ENCODE measurements around the gene MED25. TPM values are rescaled to one million over a fixed set of nuclear protein-coding genes. Genes with fewer than 3 reads are reported as not detected.

MED25 gene
- total and polyA plus RNA-seq, 2 of the 8 experiments (the other 6 are each of a cell fraction or from before 2014, with no cell fraction given), result 21.6 to 71.4 TPM

DNA sequence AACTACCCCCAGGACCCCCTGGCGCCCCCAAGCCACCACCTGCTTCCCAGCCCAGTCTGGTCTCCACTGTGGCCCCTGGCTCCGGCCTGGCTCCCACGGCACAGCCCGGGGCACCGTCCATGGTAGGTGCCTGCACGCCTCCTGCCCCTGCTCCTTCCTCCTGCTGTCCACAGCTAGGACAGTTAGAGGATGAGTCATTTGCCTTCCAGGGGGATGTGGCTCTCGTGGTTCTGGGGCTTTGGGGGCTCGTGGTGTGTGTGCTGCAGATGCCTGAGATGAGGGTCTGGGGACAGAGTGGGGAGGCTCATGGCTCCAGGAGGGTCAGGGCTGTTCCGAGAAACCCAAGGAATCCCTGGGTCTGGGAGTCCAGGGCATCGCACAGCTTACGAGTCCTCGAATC lies 12.7 kb downstream of the MED25 start:
- Histone ChIP-seq H2BK12ac (ENCODE audit: low read depth, low read length) (no peak overlapping the region), H3K36me3 (ENCODE audit: control insufficient read depth in 2 of 4, insufficient read depth in 4 of 4, low read length in 3 of 4) (peaks cover 12 to 33% (median 29%) of the 10 kb centered on the region in 4 experiments; a peak in 6 of 8 replicates), H3K4me1 (replicated peaks in 1 of 4; ENCODE audit: control insufficient read depth in 3 of 4, insufficient read depth in 4 of 4, low read length in 3 of 4) (no peaks in the 10 kb centered on the region), H2BK120ac (replicated peaks; ENCODE audit: low read depth, low read length) (no peak overlapping the region), H3K79me1 (ENCODE audit: low read depth, low read length) (peaks cover 13% of the 10 kb centered on the region), H3K27me3 (replicated peaks in 1 of 4; ENCODE audit: control insufficient read depth in 3 of 4, extremely low read depth in 1 of 4, insufficient read depth in 3 of 4, low read length in 3 of 4) (no peaks in the 10 kb centered on the region), H3K56ac (replicated peaks; ENCODE audit: insufficient read length, low read depth, low read length) (no peak overlapping the region), H3K23ac (ENCODE audit: insufficient read length) (no peak overlapping the region), H3K9me3 (ENCODE audit: insufficient read depth in 2 of 2, low read depth in 1 of 2, low read length in 1 of 2) (no peaks in the 10 kb centered on the region), H3K79me2 (ENCODE audit: control insufficient read depth in 1 of 2, insufficient read depth in 2 of 2, low read length in 2 of 2) (peaks cover 0 to 8% of the 10 kb centered on the region in 2 experiments; a peak in 1 of 4 replicates), H3K9ac (replicated peaks in 1 of 4; ENCODE audit: extremely low read depth in 1 of 4, low read depth in 3 of 4, low read length in 3 of 4) (no peak overlapping the region), H4K91ac (replicated peaks; ENCODE audit: insufficient read length, low read length) (no peak overlapping the region), H3K4ac (replicated peaks; ENCODE audit: insufficient read length, low read depth, low read length) (no peak overlapping the region), H3K18ac (ENCODE audit: extremely low read depth, low read length) (no peak overlapping the region), H2BK15ac (ENCODE audit: low read length) (no peak overlapping the region), H3K23me2 (ENCODE audit: low read depth, low read length) (no peaks in the 10 kb centered on the region), H2AFZ (ENCODE audit: low read length) (no peak overlapping the region), H2BK5ac (ENCODE audit: low read depth, low read length) (no peak overlapping the region), H2BK20ac (ENCODE audit: low read length) (no peak overlapping the region), H3K27ac (ENCODE audit: low read depth, low read length) (no peak overlapping the region), H3K14ac (ENCODE audit: insufficient read length) (no peak overlapping the region), H4K5ac (ENCODE audit: insufficient read length, low read depth, low read length) (no peak overlapping the region), H2AK5ac (ENCODE audit: low read depth, low read length) (no peak overlapping the region), H3K4me2 (ENCODE audit: insufficient read depth in 1 of 2, low read depth in 2 of 2, low read length in 2 of 2) (no peak overlapping the region), H4K20me1 (replicated peaks in 1 of 2; ENCODE audit: control insufficient read depth in 1 of 2, insufficient read depth in 2 of 2, low read length in 2 of 2) (peaks cover 11 to 14% of the 10 kb centered on the region in 2 experiments), H3K4me3 (ENCODE audit: extremely low read depth in 1 of 4, insufficient read depth in 2 of 4, low read depth in 3 of 4, low read length in 4 of 4) (no peak overlapping the region), H4K8ac (ENCODE audit: extremely low read depth, insufficient read depth, low read length) (no peak overlapping the region)
- ChIA-PET CTCF (ENCODE audit: partially characterized antibody) (interaction anchor here (0.7 to 2.0 kb wide), 4 partner anchors 11 to 159 kb away, joined by 3 to 5 read pairs (median 4); no protein-coding TSS in a partner anchor), POLR2A (ENCODE audit: partially characterized antibody) (interaction anchor here (1.6 to 2.7 kb wide), 2 partner anchors 12 to 20 kb away, joined by 4 to 9 read pairs; partner anchors contain the start of genes MED25 and PTOV1)
- WGBS, 2 experiments (ENCODE audit: extremely low coverage in 1 of 2, insufficient coverage in 1 of 2, insufficient read length in 1 of 2, insufficient replicate concordance in 2 of 2, low coverage in 1 of 2, low lambda C conversion rate in 2 of 2, missing lambda C conversion rate in 1 of 2), result 88% methylated on average over 11 of the region's 12 CpGs; no CpG with 5 or more reads in 1 of the 2 experiments
- no peak for FAIRE-seq
- no peak for DNase-seq (ENCODE audit: low read depth in 1 of 2, low spot score in 2 of 2)
- no peak for TF ChIP-seq SP1 (IDR thresholded peaks at IDR 0.05; ENCODE audit: low read depth, low read length)
- no peak for TF ChIP-seq SP2 (IDR thresholded peaks at IDR 0.05; ENCODE audit: low read length)
- TF ChIP-seq NRF1 (IDR thresholded peaks at IDR 0.05; ENCODE audit: low read depth, low read length), result no peak
- TF ChIP-seq HDAC6 (IDR thresholded peaks at IDR 0.05; ENCODE audit: low read depth, low read length), result no peak
- no peak for TF ChIP-seq ASH2L (IDR thresholded peaks at IDR 0.05; ENCODE audit: low read length)
- TF ChIP-seq, protein P1, sequence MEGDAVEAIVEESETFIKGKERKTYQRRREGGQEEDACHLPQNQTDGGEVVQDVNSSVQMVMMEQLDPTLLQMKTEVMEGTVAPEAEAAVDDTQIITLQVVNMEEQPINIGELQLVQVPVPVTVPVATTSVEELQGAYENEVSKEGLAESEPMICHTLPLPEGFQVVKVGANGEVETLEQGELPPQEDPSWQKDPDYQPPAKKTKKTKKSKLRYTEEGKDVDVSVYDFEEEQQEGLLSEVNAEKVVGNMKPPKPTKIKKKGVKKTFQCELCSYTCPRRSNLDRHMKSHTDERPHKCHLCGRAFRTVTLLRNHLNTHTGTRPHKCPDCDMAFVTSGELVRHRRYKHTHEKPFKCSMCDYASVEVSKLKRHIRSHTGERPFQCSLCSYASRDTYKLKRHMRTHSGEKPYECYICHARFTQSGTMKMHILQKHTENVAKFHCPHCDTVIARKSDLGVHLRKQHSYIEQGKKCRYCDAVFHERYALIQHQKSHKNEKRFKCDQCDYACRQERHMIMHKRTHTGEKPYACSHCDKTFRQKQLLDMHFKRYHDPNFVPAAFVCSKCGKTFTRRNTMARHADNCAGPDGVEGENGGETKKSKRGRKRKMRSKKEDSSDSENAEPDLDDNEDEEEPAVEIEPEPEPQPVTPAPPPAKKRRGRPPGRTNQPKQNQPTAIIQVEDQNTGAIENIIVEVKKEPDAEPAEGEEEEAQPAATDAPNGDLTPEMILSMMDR (IDR thresholded peaks at IDR 0.05; ENCODE audit: control extremely low read depth in 1 of 3, insufficient read depth in 1 of 3, low read depth in 1 of 3, low read length in 3 of 3), result no peak
- TF ChIP-seq SRF (IDR thresholded peaks at IDR 0.05; ENCODE audit: low read depth, low read length), result no peak
- no peak for TF ChIP-seq YY1 (IDR thresholded peaks at IDR 0.05; ENCODE audit: low read depth, low read length)
- TF ChIP-seq HDAC2 (IDR thresholded peaks at IDR 0.05; ENCODE audit: borderline replicate concordance in 1 of 2, low read depth in 2 of 2, low read length in 2 of 2), result no peak
- no peak for TF ChIP-seq GTF2F1 (IDR thresholded peaks at IDR 0.05; ENCODE audit: borderline replicate concordance, low read depth, low read length)
- no peak for TF ChIP-seq POLR2AphosphoS5 (IDR thresholded peaks at IDR 0.05; ENCODE audit: low read depth, low read length)
- TF ChIP-seq NANOG (IDR thresholded peaks at IDR 0.05; ENCODE audit: insufficient read depth, low read depth, low read length, poor library complexity, severe bottlenecking), result no peak
